H1 (cell line): ENCODE data around the gene ARHGAP28. TPM values are rescaled to one million over a fixed set of nuclear protein-coding genes. Genes with fewer than 3 reads are reported as not detected.

Source experiments
- CTCF ChIA-PET: fragments of 300-600 bp; sonication (Branson Sonifier 250); formaldehyde crosslinking; loops from one replicate; lab custom pipeline; 2021; ENCODE audit not compliant: partially characterized antibody; lab: Charles Lee
- POLR2A ChIA-PET: fragments of 300-600 bp; sonication (Branson Sonifier 250); formaldehyde crosslinking; loops from one replicate; lab custom pipeline; 2021; ENCODE audit warnings: inconsistent platforms; ENCODE audit not compliant: partially characterized antibody; lab: Charles Lee
- DNase-seq, 2 experiments: peaks; one replicate each; pipeline versions ENCODE4 v3.0.0 to v3.0.0-alpha.2; 2010 to 2022; ENCODE audit warnings: low spot score in 2 of 2, low read depth in 1 of 2, mixed read lengths in 1 of 2
- FAIRE-seq: peaks from 2 replicates; lab custom pipeline; 2011; peaks lifted over from hg19 to GRCh38; lab: Jason Lieb, UNC
- H2AFZ ChIP-seq: 2 replicates; pipeline ENCODE4 v1.8.1; 2012; ENCODE audit warnings: low read length, inconsistent platforms
- H2AK5ac ChIP-seq: 2 replicates; pipeline ENCODE4 v1.6.1; 2013; ENCODE audit warnings: low read depth, low read length
- H2BK120ac ChIP-seq: replicated peaks from 2 replicates; pipeline ENCODE3; 2013; ENCODE audit warnings: low read depth, low read length, inconsistent platforms
- H2BK12ac ChIP-seq: 2 replicates; pipeline ENCODE4 v1.6.1; 2013; ENCODE audit warnings: low read depth, low read length
- H2BK15ac ChIP-seq: 2 replicates; pipeline ENCODE4 v1.6.1; 2013; ENCODE audit warnings: low read length
- H2BK20ac ChIP-seq: 2 replicates; pipeline ENCODE4 v1.6.1; 2013; ENCODE audit warnings: low read length
- H2BK5ac ChIP-seq: 2 replicates; pipeline ENCODE4 v1.6.1; 2013; ENCODE audit warnings: low read depth, low read length
- H3K14ac ChIP-seq: 2 replicates; pipeline ENCODE4 v1.6.1; 2013; ENCODE audit warnings: inconsistent platforms; ENCODE audit not compliant: insufficient read length
- H3K18ac ChIP-seq: 2 replicates; pipeline ENCODE4 v1.6.1; 2013; ENCODE audit warnings: low read length; ENCODE audit errors: extremely low read depth
- H3K23ac ChIP-seq: 2 replicates; pipeline ENCODE4 v1.6.1; 2013; ENCODE audit warnings: inconsistent platforms; ENCODE audit not compliant: insufficient read length
- H3K23me2 ChIP-seq: 2 replicates; pipeline ENCODE4 v1.6.1; 2013; ENCODE audit warnings: low read depth, low read length
- H3K27ac ChIP-seq: 2 replicates; pipeline ENCODE4 v1.6.1; 2011; ENCODE audit warnings: low read depth, low read length, inconsistent platforms
- H3K27me3 ChIP-seq, 4 experiments: replicated peaks in 1 of 4; 1 replicate in 1 of 4; 2 replicates in 3 of 4; pipeline versions ENCODE4 v1.6.1 to v1.8.1; 2011 to 2013; ENCODE audit warnings: low read length in 3 of 4, mild to moderate bottlenecking in 3 of 4, inconsistent platforms in 2 of 4, mixed read lengths in 2 of 4, moderate library complexity in 1 of 4; ENCODE audit not compliant: control insufficient read depth in 3 of 4, insufficient read depth in 3 of 4; ENCODE audit errors: extremely low read depth in 1 of 4
- H3K36me3 ChIP-seq, 4 experiments: 2 replicates each; pipeline versions ENCODE4 v1.6.1 to v1.8.1; 2011 to 2013; ENCODE audit warnings: mild to moderate bottlenecking in 4 of 4, low read length in 3 of 4, moderate library complexity in 2 of 4, control low read depth in 1 of 4, inconsistent platforms in 1 of 4; ENCODE audit not compliant: insufficient read depth in 4 of 4, control insufficient read depth in 2 of 4
- H3K4ac ChIP-seq: replicated peaks from 2 replicates; pipeline ENCODE3; 2013; ENCODE audit warnings: low read length, low read depth, mixed read lengths, inconsistent platforms; ENCODE audit not compliant: insufficient read length
- H3K4me1 ChIP-seq, 4 experiments: replicated peaks in 1 of 4; 1 replicate in 1 of 4; 2 replicates in 3 of 4; pipeline versions ENCODE4 v1.6.1 to v1.8.1; 2011 to 2013; ENCODE audit warnings: low read length in 3 of 4, inconsistent platforms in 2 of 4, mixed read lengths in 1 of 4; ENCODE audit not compliant: insufficient read depth in 4 of 4, control insufficient read depth in 3 of 4
- H3K4me2 ChIP-seq, 2 experiments: 2 replicates each; pipeline versions ENCODE4 v1.6.1 to v1.8.1; 2011 to 2013; ENCODE audit warnings: low read depth in 2 of 2, low read length in 2 of 2, control low read depth in 1 of 2, inconsistent platforms in 1 of 2, mild to moderate bottlenecking in 1 of 2; ENCODE audit not compliant: insufficient read depth in 1 of 2
- H3K4me3 ChIP-seq, 4 experiments: fragments of 200-600, 300-600 bp in 1 of 4; sonication (generic), shearing (Covaris generic), sonication (Bioruptor Twin) in 1 of 4; 2 replicates each; pipeline versions ENCODE4 v1.5.1 to v1.8.1; 2011 to 2016; ENCODE audit warnings: low read length in 4 of 4, low read depth in 3 of 4, control low read depth in 2 of 4, inconsistent platforms in 2 of 4, mild to moderate bottlenecking in 2 of 4, mixed read lengths in 1 of 4, moderate library complexity in 1 of 4; ENCODE audit not compliant: insufficient read depth in 2 of 4; ENCODE audit errors: extremely low read depth in 1 of 4
- H3K56ac ChIP-seq: replicated peaks from 2 replicates; pipeline ENCODE3; 2013; ENCODE audit warnings: low read depth, mild to moderate bottlenecking, mixed read lengths, low read length, inconsistent platforms; ENCODE audit not compliant: insufficient read length
- H3K79me1 ChIP-seq: 2 replicates; pipeline ENCODE4 v1.6.1; 2013; ENCODE audit warnings: low read depth, low read length, control low read depth
- H3K79me2 ChIP-seq, 2 experiments: 2 replicates each; pipeline versions ENCODE4 v1.6.1 to v1.8.1; 2012 to 2013; ENCODE audit warnings: low read length in 2 of 2, mild to moderate bottlenecking in 2 of 2, inconsistent platforms in 1 of 2; ENCODE audit not compliant: insufficient read depth in 2 of 2, control insufficient read depth in 1 of 2
- H3K9ac ChIP-seq, 4 experiments: replicated peaks in 1 of 4; 1 replicate in 1 of 4; 2 replicates in 3 of 4; pipeline versions ENCODE4 v1.6.1 to v1.8.1; 2011 to 2013; ENCODE audit warnings: low read depth in 3 of 4, low read length in 3 of 4, control low read depth in 2 of 4, mild to moderate bottlenecking in 2 of 4, moderate library complexity in 2 of 4, inconsistent platforms in 1 of 4; ENCODE audit errors: extremely low read depth in 1 of 4
- H3K9me3 ChIP-seq, 2 experiments: 2 replicates each; pipeline versions ENCODE4 v1.6.1 to v1.8.1; 2012 to 2013; ENCODE audit warnings: mild to moderate bottlenecking in 2 of 2, moderate library complexity in 2 of 2, control low read depth in 1 of 2, inconsistent platforms in 1 of 2, low read depth in 1 of 2, low read length in 1 of 2, mixed read lengths in 1 of 2; ENCODE audit not compliant: insufficient read depth in 2 of 2
- H4K20me1 ChIP-seq, 2 experiments: replicated peaks in 1 of 2; 2 replicates each; pipeline versions ENCODE3 to v1.8.1; 2011 to 2013; ENCODE audit warnings: inconsistent platforms in 2 of 2, low read length in 2 of 2, mild to moderate bottlenecking in 1 of 2; ENCODE audit not compliant: insufficient read depth in 2 of 2, control insufficient read depth in 1 of 2
- H4K5ac ChIP-seq: 2 replicates; pipeline ENCODE4 v1.6.1; 2013; ENCODE audit warnings: low read length, low read depth, mixed read lengths, inconsistent platforms; ENCODE audit not compliant: insufficient read length
- H4K8ac ChIP-seq: 2 replicates; pipeline ENCODE4 v1.8.0; 2013; ENCODE audit warnings: mild to moderate bottlenecking, moderate library complexity, low read length, inconsistent platforms; ENCODE audit not compliant: insufficient read depth; ENCODE audit errors: extremely low read depth
- H4K91ac ChIP-seq: replicated peaks from 2 replicates; pipeline ENCODE3; 2013; ENCODE audit warnings: low read length, mixed read lengths, inconsistent platforms; ENCODE audit not compliant: insufficient read length
- ASH2L ChIP-seq: fragments of 200-600, 300-600 bp; sonication (generic); IDR thresholded peaks from one replicate; pipeline ENCODE4 v1.7.1; 2017; ENCODE audit warnings: low read length
- RFX5 ChIP-seq: IDR thresholded peaks from 2 replicates; pipeline ENCODE4 v1.6.1; 2011; ENCODE audit warnings: low read depth, low read length, improper control_type of control experiment, borderline replicate concordance
- RNF2 ChIP-seq: fragments of 200-900, 300-1000 bp; sonication (generic); IDR thresholded peaks from 2 replicates; pipeline ENCODE4 v1.7.1; 2016; ENCODE audit warnings: borderline replicate concordance, low read depth, mild to moderate bottlenecking, antibody characterized with exemption, low read length; ENCODE audit not compliant: poor library complexity, severe bottlenecking; ENCODE audit errors: missing control alignments
- WGBS, 2 experiments: shearing (Covaris generic) in 1 of 2; methylation state at CpG; one replicate each; pipeline versions ENCODE4 v1.1.6 to v1.1.7; 2013 to 2015; ENCODE audit warnings: low lambda C conversion rate in 2 of 2, mixed read lengths in 2 of 2, inconsistent platforms in 1 of 2, low coverage in 1 of 2, missing lambda C conversion rate in 1 of 2; ENCODE audit not compliant: insufficient replicate concordance in 2 of 2, insufficient coverage in 1 of 2, insufficient read length in 1 of 2; ENCODE audit errors: extremely low coverage in 1 of 2, missing lambda C conversion rate in 1 of 2; 5-methylcytosine and 5-hydroxymethylcytosine counted together
- polyA plus RNA-seq, 7 experiments: library from polyadenylated mRNA; depleted of rRNA in 3 of 7; stranded (reverse) in 5 of 7; unstranded in 2 of 7; fragments of >200 nt in 5 of 7; fragments of 200-250 nt in 2 of 7; gene quantifications; 1 replicate in 5 of 7; 2 replicates in 1 of 7; 4 replicates in 1 of 7; pipeline versions ENCODE4 v1.2.1 to v1.2.3, GENCODE V29; 2011 to 2013; ENCODE audit warnings: missing spikeins in 2 of 7, mixed read lengths in 2 of 7
- total RNA-seq: library from RNA; stranded (reverse); fragmentation: NEBNext Ultra II Directional; extraction: Animal tissue kit (Norgen Biotek cat#: 25700); gene quantifications from 2 replicates; pipeline ENCODE4 v1.2.1, GENCODE V29; 2021

Gene ARHGAP28
- total and polyA plus RNA-seq, 2 of the 8 experiments (the other 6 are each of a cell fraction or from before 2014, with no cell fraction given) = 2.9 to 14.4 TPM

GRCh38 chr18:6807515-6808257 lies 78.2 kb downstream of the ARHGAP28 start:
- no peak overlapping the region for H3K27ac ChIP-seq
- H3K27me3 ChIP-seq = no peaks in the 10 kb centered on the region
- H2AFZ ChIP-seq = no peak overlapping the region
- no peak overlapping the region for H3K9ac ChIP-seq
- H4K5ac ChIP-seq = no peak overlapping the region
- H3K23ac ChIP-seq = no peak overlapping the region
- H4K20me1 ChIP-seq = no peaks in the 10 kb centered on the region
- H2BK5ac ChIP-seq = no peak overlapping the region
- FAIRE-seq (no peak), DNase-seq (no peak)
- no peaks in the 10 kb centered on the region for H3K36me3 ChIP-seq
- 85% methylated on average over 4 of the region's 4 CpGs; no CpG with 5 or more reads in 1 of the 2 experiments for WGBS, 2 experiments
- H3K18ac ChIP-seq = no peak overlapping the region
- H3K4me1 ChIP-seq = no peaks in the 10 kb centered on the region; a peak in 2 of 7 replicates
- no peak overlapping the region for H2BK20ac ChIP-seq
- H3K14ac ChIP-seq = no peak overlapping the region
- H2BK12ac ChIP-seq = no peak overlapping the region
- no peak overlapping the region for H4K8ac ChIP-seq
- H3K4ac ChIP-seq = no peak overlapping the region
- H2AK5ac ChIP-seq = no peak overlapping the region
- H3K9me3 ChIP-seq = no peaks in the 10 kb centered on the region; a peak in 1 of 4 replicates
- no peaks in the 10 kb centered on the region for H3K79me2 ChIP-seq
- H3K4me3 ChIP-seq = no peak overlapping the region
- no peaks in the 10 kb centered on the region for H3K79me1 ChIP-seq
- H4K91ac ChIP-seq = no peak overlapping the region
- no peak overlapping the region for H2BK15ac ChIP-seq
- no peak overlapping the region for H3K4me2 ChIP-seq
- CTCF ChIA-PET = interaction anchor here (0.6 to 1.6 kb wide), 5 partner anchors 9 to 670 kb away, joined by 3 to 5 read pairs (median 3); no protein-coding TSS in a partner anchor
- no peaks in the 10 kb centered on the region for H3K23me2 ChIP-seq
- TF ChIP-seq RFX5 = no peak
- no peak for TF ChIP-seq RNF2
- TF ChIP-seq ASH2L = no peak
- POLR2A ChIA-PET = no interaction called here
- H2BK120ac ChIP-seq = no peak overlapping the region
- peak overlapping the region; percentile 14 for H3K56ac ChIP-seq
